Activated CD4-positive, alpha-beta T cell treated with anti-CD3 and anti-CD28 coated beads, Interleukin-2, amount 10 ng/mL, durations not matched to agents 24 days and 14 days (primary cell): Measurements from ENCODE around the gene PCDH18. TPM values are rescaled to one million over a fixed set of nuclear protein-coding genes. Genes with fewer than 3 reads are reported as not detected.
"Not testable (repeated sequence)": the region's sequence is repeated elsewhere in the genome, so short reads cannot be mapped to it uniquely, and the experiment has no call there.

Experiments
- DNase-seq: peaks from one replicate; pipeline ENCODE4 v3.0.0; 2022
- H3K27ac Mint-ChIP-seq: one replicate; pipeline ENCODE4 v1.8.0; 2022; ENCODE audit warnings: mild to moderate bottlenecking, mixed read lengths
- H3K27me3 Mint-ChIP-seq: one replicate; pipeline ENCODE4 v1.8.0; 2022; ENCODE audit warnings: mixed read lengths
- H3K36me3 Mint-ChIP-seq: one replicate; pipeline ENCODE4 v1.8.0; 2022; ENCODE audit warnings: low read depth, mild to moderate bottlenecking, mixed read lengths
- H3K4me1 Mint-ChIP-seq: one replicate; pipeline ENCODE4 v1.8.0; 2021; ENCODE audit warnings: mixed read lengths
- H3K4me3 Mint-ChIP-seq: one replicate; pipeline ENCODE4 v1.8.0; 2022; ENCODE audit warnings: mild to moderate bottlenecking, moderate library complexity, mixed read lengths
- H3K9me3 Mint-ChIP-seq: one replicate; pipeline ENCODE4 v1.8.0; 2021; ENCODE audit warnings: mixed read lengths
- intact Hi-C: fragments of 100-400 bp; cut with micrococcal nuclease; formaldehyde crosslinking; loops from one replicate; pipeline ENCODE4 v1.15.1; 2023
- total RNA-seq: library from RNA; stranded (reverse); gene quantifications from 2 replicates; pipeline ENCODE4 v1.2.3, GENCODE V29; 2022

Gene PCDH18
- total RNA-seq, 1 donor from 2014 or later = not detected

GRCh38 chr4:137537807-137538206 is 5.5 kb upstream of the PCDH18 start:
- H3K4me3 Mint-ChIP-seq, intact Hi-C loops, H3K27ac Mint-ChIP-seq, H3K36me3 Mint-ChIP-seq, H3K4me1 Mint-ChIP-seq, H3K27me3 Mint-ChIP-seq, DNase-seq, H3K9me3 Mint-ChIP-seq: not testable (repeated sequence)

GRCh38 chr4:137536789-137537561 is 4.7 kb upstream of the PCDH18 start:
- H3K27me3 Mint-ChIP-seq = peaks cover 2% of the 10 kb centered on the region

GRCh38 chr4:137535718-137536117 is 3.4 kb upstream of the PCDH18 start:
- DNase-seq = no peak
- peaks cover 2% of the 10 kb centered on the region for H3K27me3 Mint-ChIP-seq
- no peaks in the 10 kb centered on the region for H3K9me3 Mint-ChIP-seq
- H3K36me3 Mint-ChIP-seq = no peaks in the 10 kb centered on the region
- intact Hi-C loops = no loop called here
- no peaks in the 10 kb centered on the region for H3K4me1 Mint-ChIP-seq
- no peak overlapping the region for H3K27ac Mint-ChIP-seq
- H3K4me3 Mint-ChIP-seq = no peak overlapping the region

More at GRCh38 chr4:137536789-137537561, 4.7 kb upstream of the PCDH18 start:
- no peak overlapping the region for H3K27ac Mint-ChIP-seq
- no peak for DNase-seq
- no peaks in the 10 kb centered on the region for H3K9me3 Mint-ChIP-seq
- no peaks in the 10 kb centered on the region for H3K4me1 Mint-ChIP-seq
- no peaks in the 10 kb centered on the region for H3K36me3 Mint-ChIP-seq
- no peak overlapping the region for H3K4me3 Mint-ChIP-seq
- intact Hi-C loops = no loop called here

GRCh38 chr4:137534516-137534915 is 2.2 kb upstream of the PCDH18 start:
- Mint-ChIP-seq H3K9me3 (no peaks in the 10 kb centered on the region), H3K36me3 (no peaks in the 10 kb centered on the region), H3K27ac (no peak overlapping the region), H3K4me1 (no peaks in the 10 kb centered on the region), H3K4me3 (no peak overlapping the region), H3K27me3 (peaks cover 2% of the 10 kb centered on the region)
- intact Hi-C loops = no loop called here
- DNase-seq = no peak

- Mint-ChIP-seq H3K4me3 (no peak overlapping the region), H3K36me3 (no peaks in the 10 kb centered on the region), H3K27ac (no peak overlapping the region), H3K9me3 (no peaks in the 10 kb centered on the region), H3K4me1 (no peaks in the 10 kb centered on the region), H3K27me3 (peaks cover 2% of the 10 kb centered on the region)
- DNase-seq = no peak
- intact Hi-C loops = no loop called here
Measured at GRCh38 chr4:137533855-137534254, 1.6 kb upstream of the PCDH18 start.

GRCh38 chr4:137532869-137533236 is 559 bp upstream of the PCDH18 start:
- H3K27me3 Mint-ChIP-seq = peaks cover 2% of the 10 kb centered on the region
- intact Hi-C loops = no loop called here
- no peak for DNase-seq
- H3K27ac Mint-ChIP-seq = no peak overlapping the region
- no peak overlapping the region for H3K4me3 Mint-ChIP-seq
- H3K4me1 Mint-ChIP-seq = no peaks in the 10 kb centered on the region
- H3K36me3 Mint-ChIP-seq = no peaks in the 10 kb centered on the region
- H3K9me3 Mint-ChIP-seq = no peaks in the 10 kb centered on the region

- no peak overlapping the region for H3K27ac Mint-ChIP-seq
- H3K4me1 Mint-ChIP-seq = no peaks in the 10 kb centered on the region
- peaks cover 2% of the 10 kb centered on the region for H3K27me3 Mint-ChIP-seq
- H3K9me3 Mint-ChIP-seq = no peaks in the 10 kb centered on the region
- no peak overlapping the region for H3K4me3 Mint-ChIP-seq
- no peak for DNase-seq
- intact Hi-C loops = no loop called here
- H3K36me3 Mint-ChIP-seq = no peaks in the 10 kb centered on the region
Measured at GRCh38 chr4:137531168-137531985, 917 bp downstream of the PCDH18 start.

- no peaks in the 10 kb centered on the region for H3K36me3 Mint-ChIP-seq
- H3K4me1 Mint-ChIP-seq = no peaks in the 10 kb centered on the region
- H3K4me3 Mint-ChIP-seq = no peak overlapping the region
- H3K27me3 Mint-ChIP-seq = peaks cover 2% of the 10 kb centered on the region
- no peak overlapping the region for H3K27ac Mint-ChIP-seq
- no peaks in the 10 kb centered on the region for H3K9me3 Mint-ChIP-seq
- no peak for DNase-seq
- intact Hi-C loops = no loop called here
Measured at GRCh38 chr4:137530176-137530575, 2.1 kb downstream of the PCDH18 start.

GRCh38 chr4:137529432-137529831 is 2.9 kb downstream of the PCDH18 start:
- no peaks in the 10 kb centered on the region for H3K9me3 Mint-ChIP-seq
- H3K4me3 Mint-ChIP-seq = no peak overlapping the region
- H3K27ac Mint-ChIP-seq = no peak overlapping the region
- DNase-seq = no peak
- H3K36me3 Mint-ChIP-seq = no peaks in the 10 kb centered on the region
- intact Hi-C loops = no loop called here
- peaks cover 2% of the 10 kb centered on the region for H3K27me3 Mint-ChIP-seq
- no peaks in the 10 kb centered on the region for H3K4me1 Mint-ChIP-seq

GRCh38 chr4:137528673-137529072 is 3.6 kb downstream of the PCDH18 start:
- Mint-ChIP-seq H3K9me3 (no peaks in the 10 kb centered on the region), H3K36me3 (no peaks in the 10 kb centered on the region), H3K27ac (no peak overlapping the region), H3K27me3 (no peaks in the 10 kb centered on the region), H3K4me3 (no peak overlapping the region), H3K4me1 (no peaks in the 10 kb centered on the region)
- DNase-seq = no peak
- intact Hi-C loops = no loop called here

- Mint-ChIP-seq H3K4me3 (no peak overlapping the region), H3K9me3 (no peaks in the 10 kb centered on the region), H3K36me3 (no peaks in the 10 kb centered on the region), H3K27ac (no peak overlapping the region), H3K4me1 (no peaks in the 10 kb centered on the region), H3K27me3 (no peaks in the 10 kb centered on the region)
- no peak for DNase-seq
- intact Hi-C loops = no loop called here
Measured at GRCh38 chr4:137526681-137527080, 5.6 kb downstream of the PCDH18 start.

GRCh38 chr4:137524725-137525369 is 7.4 kb downstream of the PCDH18 start:
- no peak for DNase-seq
- Mint-ChIP-seq H3K4me3 (no peak overlapping the region), H3K36me3 (no peaks in the 10 kb centered on the region), H3K4me1 (no peaks in the 10 kb centered on the region), H3K27ac (no peak overlapping the region), H3K9me3 (no peaks in the 10 kb centered on the region), H3K27me3 (no peaks in the 10 kb centered on the region)
- intact Hi-C loops = no loop called here

GRCh38 chr4:137523329-137523728 is 9.0 kb downstream of the PCDH18 start:
- H3K4me1 Mint-ChIP-seq = no peaks in the 10 kb centered on the region
- intact Hi-C loops = no loop called here
- H3K9me3 Mint-ChIP-seq = no peaks in the 10 kb centered on the region
- H3K36me3 Mint-ChIP-seq = no peaks in the 10 kb centered on the region
- DNase-seq = no peak
- H3K27me3 Mint-ChIP-seq = no peaks in the 10 kb centered on the region
- H3K4me3 Mint-ChIP-seq = no peak overlapping the region
- no peak overlapping the region for H3K27ac Mint-ChIP-seq

- Mint-ChIP-seq H3K4me1 (no peaks in the 10 kb centered on the region), H3K27me3 (no peaks in the 10 kb centered on the region), H3K9me3 (no peaks in the 10 kb centered on the region), H3K36me3 (no peaks in the 10 kb centered on the region), H3K4me3 (no peak overlapping the region), H3K27ac (no peak overlapping the region)
- no peak for DNase-seq
- intact Hi-C loops = no loop called here
Measured at GRCh38 chr4:137521053-137521452, 11.2 kb downstream of the PCDH18 start.
